Parathyroid adenoma (tissue), 2 donors: ENCODE results near the gene TTC28.

Source experiments
- H2AFZ ChIP-seq: fragments of 300-600 bp; sonication (generic); one replicate; pipeline ENCODE4 v1.7.0; 2017; ENCODE audit warnings: antibody characterized with exemption, mild to moderate bottlenecking
- H3K27ac ChIP-seq: fragments of 300-600 bp; sonication (generic); one replicate; pipeline ENCODE4 v1.7.0; 2017
- H3K27me3 ChIP-seq: fragments of 300-600 bp; sonication (generic); one replicate; pipeline ENCODE4 v1.7.0; 2017; ENCODE audit warnings: low read length; ENCODE audit not compliant: control insufficient read depth, insufficient read depth
- H3K36me3 ChIP-seq: fragments of 300-600 bp; sonication (generic); one replicate; pipeline ENCODE4 v1.7.0; 2017; ENCODE audit warnings: low read length; ENCODE audit not compliant: control insufficient read depth, insufficient read depth
- H3K4me1 ChIP-seq: fragments of 300-600 bp; sonication (generic); one replicate; pipeline ENCODE4 v1.7.0; 2017; ENCODE audit warnings: control low read depth
- H3K4me2 ChIP-seq: fragments of 300-600 bp; sonication (generic); one replicate; pipeline ENCODE4 v1.7.0; 2017; ENCODE audit warnings: low read length
- H3K4me3 ChIP-seq: fragments of 300-600 bp; sonication (generic); one replicate; pipeline ENCODE4 v1.7.0; 2017; ENCODE audit warnings: low read depth, low read length
- H3K79me2 ChIP-seq: fragments of 300-600 bp; sonication (generic); one replicate; pipeline ENCODE4 v1.7.0; 2017; ENCODE audit warnings: control low read depth
- H3K9ac ChIP-seq: fragments of 300-600 bp; sonication (generic); one replicate; pipeline ENCODE4 v1.7.0; 2017; ENCODE audit warnings: mild to moderate bottlenecking
- H3K9me3 ChIP-seq: fragments of 300-600 bp; sonication (generic); one replicate; pipeline ENCODE4 v1.7.0; 2017; ENCODE audit warnings: low read length; ENCODE audit not compliant: control insufficient read depth
- CTCF ChIP-seq: fragments of 300-600 bp; sonication (generic); IDR thresholded peaks from one replicate; pipeline ENCODE4 v1.7.0; 2017; ENCODE audit warnings: antibody characterized with exemption, mild to moderate bottlenecking
- donor health status: primary hyperparathyroidism.

TTC28 gene

GRCh38 chr22:28715611-28716010 lies 36.0 kb upstream of the TTC28 start:
- H3K27me3 ChIP-seq, result no peaks in the 10 kb centered on the region
- H3K9me3 ChIP-seq, result no peaks in the 10 kb centered on the region
- H3K4me3 ChIP-seq, result no peak overlapping the region
- no peak overlapping the region for H3K27ac ChIP-seq
- no peak for TF ChIP-seq CTCF
- H3K4me1 ChIP-seq, result no peaks in the 10 kb centered on the region
- H3K4me2 ChIP-seq, result no peak overlapping the region
- H3K9ac ChIP-seq, result no peak overlapping the region
- H2AFZ ChIP-seq, result no peak overlapping the region
- no peaks in the 10 kb centered on the region for H3K79me2 ChIP-seq
- H3K36me3 ChIP-seq, result no peaks in the 10 kb centered on the region

- Histone ChIP-seq H3K4me3 (no peak overlapping the region), H3K9ac (no peak overlapping the region), H3K27me3 (no peaks in the 10 kb centered on the region), H3K4me2 (no peak overlapping the region), H3K27ac (no peak overlapping the region), H3K36me3 (no peaks in the 10 kb centered on the region), H2AFZ (no peak overlapping the region), H3K4me1 (no peaks in the 10 kb centered on the region), H3K9me3 (no peaks in the 10 kb centered on the region), H3K79me2 (no peaks in the 10 kb centered on the region)
- no peak for TF ChIP-seq CTCF
These were observed 34.5 kb upstream of the TTC28 start for GRCh38 chr22:28714043-28714628.

- no peaks in the 10 kb centered on the region for H3K9me3 ChIP-seq
- no peak overlapping the region for H3K27ac ChIP-seq
- no peaks in the 10 kb centered on the region for H3K4me1 ChIP-seq
- TF ChIP-seq CTCF, result no peak
- no peak overlapping the region for H3K4me2 ChIP-seq
- no peaks in the 10 kb centered on the region for H3K36me3 ChIP-seq
- no peak overlapping the region for H3K4me3 ChIP-seq
- H3K27me3 ChIP-seq, result no peaks in the 10 kb centered on the region
- no peak overlapping the region for H3K9ac ChIP-seq
- peak overlapping the region; percentile 10 for H2AFZ ChIP-seq
- no peaks in the 10 kb centered on the region for H3K79me2 ChIP-seq
These were observed 32.5 kb upstream of the TTC28 start for GRCh38 chr22:28711820-28712777.

- H3K27me3 ChIP-seq, result no peaks in the 10 kb centered on the region
- no peak overlapping the region for H3K4me2 ChIP-seq
- H3K9me3 ChIP-seq, result no peaks in the 10 kb centered on the region
- H3K9ac ChIP-seq, result no peak overlapping the region
- TF ChIP-seq CTCF, result no peak
- no peak overlapping the region for H3K27ac ChIP-seq
- H3K36me3 ChIP-seq, result no peaks in the 10 kb centered on the region
- no peak overlapping the region for H3K4me3 ChIP-seq
- no peak overlapping the region for H2AFZ ChIP-seq
- H3K79me2 ChIP-seq, result no peaks in the 10 kb centered on the region
- H3K4me1 ChIP-seq, result no peaks in the 10 kb centered on the region
These were observed 31.7 kb upstream of the TTC28 start for GRCh38 chr22:28711341-28711740.
